CD14-positive monocyte (primary cell): ENCODE measurements around the gene UACA. TPM values are rescaled to one million over a fixed set of nuclear protein-coding genes. Genes with fewer than 3 reads are reported as not detected.

ENCODE experiments used
- DNase-seq, 3 donors: peaks; one replicate each; pipeline ENCODE4 v3.0.0-alpha.2; 2011 to 2022
- H2AFZ ChIP-seq: 2 replicates; pipeline ENCODE4 v1.6.0; 2012; ENCODE audit warnings: mild to moderate bottlenecking, low read depth, low read length, inconsistent platforms; ENCODE audit not compliant: insufficient read depth, poor library complexity, severe bottlenecking
- H3K27ac ChIP-seq, 2 donors: 1 replicate in 1 of 2; 2 replicates in 1 of 2; pipeline ENCODE4 v1.5.1; 2012 to 2013; ENCODE audit warnings: low read length in 2 of 2, control low read depth in 1 of 2, inconsistent platforms in 1 of 2, low read depth in 1 of 2, mild to moderate bottlenecking in 1 of 2
- H3K27me3 ChIP-seq, 2 donors: one replicate each; pipeline versions ENCODE4 v1.6.0 to v1.6.1; 2011 to 2013; ENCODE audit warnings: low read length in 2 of 2; ENCODE audit not compliant: control insufficient read depth in 2 of 2, insufficient read depth in 2 of 2
- H3K36me3 ChIP-seq, 2 donors: replicated peaks in 1 of 2; 1 replicate in 1 of 2; 2 replicates in 1 of 2; pipeline versions ENCODE4 v1.5.1 to v1.6.1; 2012 to 2013; ENCODE audit warnings: low read length in 2 of 2, control low read depth in 1 of 2, inconsistent platforms in 1 of 2, mild to moderate bottlenecking in 1 of 2; ENCODE audit not compliant: insufficient read depth in 2 of 2, control insufficient read depth in 1 of 2
- H3K4me1 ChIP-seq, 2 donors: 1 replicate in 1 of 2; 2 replicates in 1 of 2; pipeline versions ENCODE4 v1.5.1 to v1.6.1; 2012 to 2013; ENCODE audit warnings: low read length in 2 of 2, control low read depth in 1 of 2, inconsistent platforms in 1 of 2, mild to moderate bottlenecking in 1 of 2, moderate library complexity in 1 of 2; ENCODE audit not compliant: insufficient read depth in 2 of 2, control insufficient read depth in 1 of 2
- H3K4me2 ChIP-seq: replicated peaks from 2 replicates; pipeline ENCODE3; 2012; ENCODE audit warnings: low read length, moderate library complexity, mild to moderate bottlenecking; ENCODE audit not compliant: poor library complexity, severe bottlenecking; ENCODE audit errors: extremely low read depth
- H3K4me3 ChIP-seq, 3 experiments: fragments of 200-600 bp in 1 of 3; sonication (generic) in 1 of 3; replicated peaks in 1 of 3; 1 replicate in 2 of 3; 2 replicates in 1 of 3; pipeline ENCODE4 v1.5.1; 2011 to 2013; ENCODE audit warnings: low read length in 3 of 3, mild to moderate bottlenecking in 3 of 3, control low read depth in 2 of 3, low read depth in 2 of 3, inconsistent platforms in 1 of 3, moderate library complexity in 1 of 3
- H3K79me2 ChIP-seq: 2 replicates; pipeline ENCODE4 v1.6.0; 2012; ENCODE audit warnings: mild to moderate bottlenecking, control low read depth, inconsistent platforms, low read length, moderate library complexity; ENCODE audit not compliant: insufficient read depth
- H3K9ac ChIP-seq: 2 replicates; pipeline ENCODE4 v1.6.0; 2017; ENCODE audit warnings: low read length, mild to moderate bottlenecking; ENCODE audit not compliant: insufficient read depth, poor library complexity, severe bottlenecking
- H3K9me3 ChIP-seq, 2 donors: replicated peaks in 1 of 2; 1 replicate in 1 of 2; 2 replicates in 1 of 2; pipeline versions ENCODE4 v1.5.1 to v1.6.1; 2012 to 2013; ENCODE audit warnings: low read length in 2 of 2, control low read depth in 1 of 2; ENCODE audit not compliant: control insufficient read depth in 1 of 2, insufficient read depth in 1 of 2
- H4K20me1 ChIP-seq: 2 replicates; pipeline ENCODE4 v1.6.0; 2012; ENCODE audit warnings: mild to moderate bottlenecking, low read length, control low read depth, moderate library complexity; ENCODE audit not compliant: insufficient read depth
- H3K27ac Mint-ChIP-seq, 7 donors: one replicate each; pipeline ENCODE4 v1.8.0; 2020; ENCODE audit warnings: mild to moderate bottlenecking in 7 of 7, mixed read lengths in 7 of 7, moderate library complexity in 6 of 7, inconsistent platforms in 2 of 7
- H3K27me3 Mint-ChIP-seq, 3 donors: one replicate each; pipeline ENCODE4 v1.8.0; 2021 to 2022; ENCODE audit warnings: low read depth in 3 of 3, mild to moderate bottlenecking in 3 of 3, mixed read lengths in 3 of 3, moderate library complexity in 3 of 3, inconsistent platforms in 1 of 3
- H3K36me3 Mint-ChIP-seq, 2 donors: one replicate each; pipeline ENCODE4 v1.8.0; 2020; ENCODE audit warnings: mixed read lengths in 2 of 2, inconsistent platforms in 1 of 2, mild to moderate bottlenecking in 1 of 2
- H3K4me1 Mint-ChIP-seq: one replicate; pipeline ENCODE4 v1.8.0; 2020; ENCODE audit warnings: mild to moderate bottlenecking, mixed read lengths
- H3K4me3 Mint-ChIP-seq, 2 donors: one replicate each; pipeline ENCODE4 v1.8.0; 2020; ENCODE audit warnings: mild to moderate bottlenecking in 2 of 2, mixed read lengths in 2 of 2, moderate library complexity in 1 of 2
- H3K9me3 Mint-ChIP-seq, 7 donors: one replicate each; pipeline ENCODE4 v1.8.0; 2020 to 2022; ENCODE audit warnings: mixed read lengths in 7 of 7, mild to moderate bottlenecking in 6 of 7, moderate library complexity in 6 of 7, inconsistent platforms in 2 of 7
- CTCF ChIP-seq: fragments of 200-600 bp; IDR thresholded peaks from one replicate; pipeline ENCODE4 v1.8.0; 2022; ENCODE audit warnings: antibody characterized with exemption, mild to moderate bottlenecking
- WGBS: methylation state at CpG from one replicate; pipeline ENCODE4 v1.1.5; 2013; ENCODE audit warnings: missing lambda C conversion rate; ENCODE audit not compliant: insufficient coverage; 5-methylcytosine and 5-hydroxymethylcytosine counted together
- intact Hi-C, 2 donors: fragments of 100-400 bp; cut with micrococcal nuclease; formaldehyde crosslinking; loops; one replicate each; pipeline versions ENCODE4 v1.15.0 to v1.15.1; 2023
- polyA plus RNA-seq, 3 donors: library from polyadenylated mRNA; depleted of rRNA in 1 of 3; unstranded in 2 of 3; stranded (reverse) in 1 of 3; fragments of 300-500 nt in 2 of 3; fragments of >200 nt in 1 of 3; fragmentation: Illumina TruSeq in 2 of 3; gene quantifications; 1 replicate in 2 of 3; 2 replicates in 1 of 3; pipeline ENCODE4 v1.2.3, GENCODE V29; 2012 to 2021

The UACA gene
- polyA plus RNA-seq, 3 donors: 1.7 to 3.1 (median 2.4) TPM

- Mint-ChIP-seq H3K4me1 (no peaks in the 10 kb centered on the region), H3K27ac (no peak overlapping the region), H3K4me3 (no peak overlapping the region), H3K27me3 (peaks cover 5 to 22% (median 8%) of the 10 kb centered on the region in 3 donors), H3K36me3 (no peaks in the 10 kb centered on the region), H3K9me3 (no peaks in the 10 kb centered on the region)
- no peak overlapping the region for H3K9ac ChIP-seq
- no peak overlapping the region for H2AFZ ChIP-seq
- no peaks in the 10 kb centered on the region for H3K36me3 ChIP-seq
- no peak overlapping the region for H3K27ac ChIP-seq
- H3K4me2 ChIP-seq: no peak overlapping the region
- no CpG with 5 or more reads among the region's 5 CpGs for whole genome bisulfite sequencing
- H3K79me2 ChIP-seq: no peaks in the 10 kb centered on the region
- intact Hi-C loops: no loop called here
- DNase-seq: no peak
- no peak overlapping the region for H3K4me3 ChIP-seq
- H3K27me3 ChIP-seq: peaks cover 7 to 22% of the 10 kb centered on the region in 2 donors
- H3K9me3 ChIP-seq: no peaks in the 10 kb centered on the region
- no peaks in the 10 kb centered on the region for H3K4me1 ChIP-seq
- TF ChIP-seq CTCF: no peak
- no peaks in the 10 kb centered on the region for H4K20me1 ChIP-seq
Observed at GRCh38 chr15:70704731-70705130, 58.6 kb downstream of the UACA start.

- no peak overlapping the region for H3K4me3 ChIP-seq
- Mint-ChIP-seq H3K27ac (no peak overlapping the region), H3K27me3 (peaks cover 5 to 23% (median 10%) of the 10 kb centered on the region in 3 donors), H3K9me3 (no peaks in the 10 kb centered on the region), H3K4me3 (peak overlapping the region in 1 of 2 donors; percentile 6), H3K36me3 (no peaks in the 10 kb centered on the region), H3K4me1 (no peaks in the 10 kb centered on the region)
- H3K36me3 ChIP-seq: no peaks in the 10 kb centered on the region
- intact Hi-C loops: no loop called here
- no peak overlapping the region for H3K27ac ChIP-seq
- WGBS: no CpG with 5 or more reads among the region's 2 CpGs
- H4K20me1 ChIP-seq: no peaks in the 10 kb centered on the region
- H3K9me3 ChIP-seq: no peaks in the 10 kb centered on the region
- H3K27me3 ChIP-seq: peaks cover 7 to 17% of the 10 kb centered on the region in 2 donors
- H3K9ac ChIP-seq: no peak overlapping the region
- H3K4me2 ChIP-seq: no peak overlapping the region
- H3K79me2 ChIP-seq: no peaks in the 10 kb centered on the region
- TF ChIP-seq CTCF: no peak
- no peaks in the 10 kb centered on the region for H3K4me1 ChIP-seq
- no peak for DNase-seq
- no peak overlapping the region for H2AFZ ChIP-seq
Observed at GRCh38 chr15:70704166-70704565, 59.2 kb downstream of the UACA start.
